ENCODE measurements around the gene IMPG1. TPM values are rescaled to one million over a fixed set of nuclear protein-coding genes. Genes with fewer than 3 reads are reported as not detected.
"Not testable (repeated sequence)": the region's sequence is repeated elsewhere in the genome, so short reads cannot be mapped to it uniquely, and the experiment has no call there.

IMPG1 gene
- total RNA-seq, 4 donors from 2014 or later: not detected

DNA sequence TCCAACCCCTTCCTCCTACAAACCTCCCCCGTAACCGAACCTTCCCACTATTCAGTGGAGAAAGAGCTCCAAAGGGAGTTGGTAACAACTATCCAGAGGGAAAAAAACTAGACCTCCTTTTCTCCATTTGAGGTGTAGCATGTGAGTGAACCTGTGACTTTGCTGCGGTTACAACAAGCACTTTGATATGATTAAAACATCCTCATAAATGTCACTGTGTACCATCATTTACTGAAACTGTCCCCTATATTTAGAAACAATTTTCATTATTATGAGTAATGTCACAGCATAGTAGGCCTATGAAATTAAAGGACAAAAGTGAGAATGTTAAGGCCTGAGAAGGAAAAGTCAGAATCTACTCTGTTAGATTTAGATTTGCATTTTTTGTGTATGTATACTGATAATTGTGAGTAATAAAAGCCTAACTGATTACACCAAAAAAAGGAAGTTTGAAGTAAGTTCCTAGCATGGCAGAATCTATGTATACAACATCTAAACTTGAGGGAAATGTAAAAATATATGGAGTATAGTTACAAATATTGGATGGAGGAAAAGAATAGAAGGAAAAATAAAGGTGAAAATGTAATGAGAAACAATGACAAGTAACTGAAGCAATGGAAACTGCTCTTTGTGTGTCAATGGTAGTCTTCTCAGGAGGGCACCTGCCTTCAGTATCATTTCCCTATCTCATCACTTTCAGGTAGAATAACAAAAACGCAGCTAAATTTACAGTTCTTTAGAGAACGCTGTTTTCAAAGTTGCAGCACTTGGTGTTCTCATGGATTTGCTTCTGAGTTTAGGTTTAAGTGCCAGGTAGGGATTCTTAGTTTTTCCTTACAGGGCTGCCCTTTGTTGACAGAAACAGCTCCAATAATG, 145.9 kb downstream of the IMPG1 start:
- no peaks in the 10 kb centered on the region for H3K36me3 ChIP-seq
- DNase-seq (ENCODE audit: low spot score in 2 of 2): no peak
- no peaks in the 10 kb centered on the region for H3K9me3 ChIP-seq
- H3K4me1 ChIP-seq: no peaks in the 10 kb centered on the region
- WGBS, 2 donors: 87 to 89% methylated on average over 5 of the region's 5 CpGs
- TF ChIP-seq, protein P1, sequence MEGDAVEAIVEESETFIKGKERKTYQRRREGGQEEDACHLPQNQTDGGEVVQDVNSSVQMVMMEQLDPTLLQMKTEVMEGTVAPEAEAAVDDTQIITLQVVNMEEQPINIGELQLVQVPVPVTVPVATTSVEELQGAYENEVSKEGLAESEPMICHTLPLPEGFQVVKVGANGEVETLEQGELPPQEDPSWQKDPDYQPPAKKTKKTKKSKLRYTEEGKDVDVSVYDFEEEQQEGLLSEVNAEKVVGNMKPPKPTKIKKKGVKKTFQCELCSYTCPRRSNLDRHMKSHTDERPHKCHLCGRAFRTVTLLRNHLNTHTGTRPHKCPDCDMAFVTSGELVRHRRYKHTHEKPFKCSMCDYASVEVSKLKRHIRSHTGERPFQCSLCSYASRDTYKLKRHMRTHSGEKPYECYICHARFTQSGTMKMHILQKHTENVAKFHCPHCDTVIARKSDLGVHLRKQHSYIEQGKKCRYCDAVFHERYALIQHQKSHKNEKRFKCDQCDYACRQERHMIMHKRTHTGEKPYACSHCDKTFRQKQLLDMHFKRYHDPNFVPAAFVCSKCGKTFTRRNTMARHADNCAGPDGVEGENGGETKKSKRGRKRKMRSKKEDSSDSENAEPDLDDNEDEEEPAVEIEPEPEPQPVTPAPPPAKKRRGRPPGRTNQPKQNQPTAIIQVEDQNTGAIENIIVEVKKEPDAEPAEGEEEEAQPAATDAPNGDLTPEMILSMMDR (IDR thresholded peaks at IDR 0.05): no peak
- no peak for TF ChIP-seq POLR2A (IDR thresholded peaks at IDR 0.05)
- no peak for TF ChIP-seq EP300 (IDR thresholded peaks at IDR 0.05)
- H3K27ac ChIP-seq: no peak overlapping the region
- H3K27me3 ChIP-seq: no peaks in the 10 kb centered on the region
- no peak overlapping the region for H3K4me3 ChIP-seq

DNA sequence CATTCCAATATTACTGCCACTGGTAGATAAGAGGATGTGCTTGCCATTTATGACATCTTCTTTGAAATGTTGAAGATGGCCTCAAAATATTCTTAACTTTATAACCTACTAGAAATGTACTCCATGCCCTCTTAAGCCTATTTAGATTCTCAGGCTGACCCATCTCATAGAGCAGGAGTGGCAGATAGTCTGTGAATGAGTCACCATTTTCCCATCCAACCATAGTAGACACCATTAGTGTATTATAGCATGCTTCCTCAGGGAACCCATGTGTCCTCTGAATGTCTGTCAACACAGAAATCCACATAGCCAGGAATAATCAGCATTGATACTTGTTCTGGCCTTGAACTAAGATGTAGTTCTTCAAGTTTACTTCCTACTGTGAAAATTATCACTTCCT, 150.2 kb downstream of the IMPG1 start:
- no peak overlapping the region for H3K27ac ChIP-seq

DNA sequence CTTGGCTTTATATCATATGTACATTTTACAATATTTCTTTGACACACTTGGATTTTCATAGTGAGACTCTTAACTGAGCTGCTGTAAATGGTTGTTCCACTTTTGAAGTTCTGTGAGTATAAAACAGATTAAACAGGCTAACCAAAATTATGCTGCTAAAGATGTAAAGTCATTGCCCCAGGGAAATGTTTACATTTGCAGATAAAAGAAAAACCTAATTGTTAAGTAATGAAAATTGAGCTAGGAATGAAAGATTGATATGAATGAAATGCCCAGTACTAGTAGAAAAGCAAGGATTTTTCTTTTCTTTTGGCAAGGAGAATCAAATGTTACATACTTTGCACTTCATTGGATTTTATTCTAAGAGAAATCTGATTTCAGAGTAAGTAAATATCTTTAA, 159.4 kb downstream of the IMPG1 start:
- no peak overlapping the region for H3K4me3 ChIP-seq
- TF ChIP-seq POLR2A (IDR thresholded peaks at IDR 0.05) (no peak), EP300 (IDR thresholded peaks at IDR 0.05) (no peak)
- TF ChIP-seq, protein P1 (IDR thresholded peaks at IDR 0.05): no peak
- H3K27me3 ChIP-seq: no peaks in the 10 kb centered on the region
- no peak overlapping the region for H3K27ac ChIP-seq
- H3K9me3 ChIP-seq: no peaks in the 10 kb centered on the region
- DNase-seq (ENCODE audit: low spot score in 2 of 2): no peak
- H3K36me3 ChIP-seq: peaks cover 0 to 7% (median 0%) of the 10 kb centered on the region in 3 donors
- H3K4me1 ChIP-seq: no peaks in the 10 kb centered on the region

More for the DNA sequence above, 150.2 kb downstream of the IMPG1 start:
- H3K9me3 ChIP-seq: no peaks in the 10 kb centered on the region
- peaks cover 0 to 14% (median 0%) of the 10 kb centered on the region in 3 donors for H3K36me3 ChIP-seq
- TF ChIP-seq POLR2A (IDR thresholded peaks at IDR 0.05): no peak
- TF ChIP-seq, protein P1 (IDR thresholded peaks at IDR 0.05): no peak
- no peak for TF ChIP-seq EP300 (IDR thresholded peaks at IDR 0.05)
- H3K4me1 ChIP-seq: no peaks in the 10 kb centered on the region
- H3K4me3 ChIP-seq: no peak overlapping the region
- H3K27me3 ChIP-seq: no peaks in the 10 kb centered on the region
- no peak for DNase-seq (ENCODE audit: low spot score in 2 of 2)

DNA sequence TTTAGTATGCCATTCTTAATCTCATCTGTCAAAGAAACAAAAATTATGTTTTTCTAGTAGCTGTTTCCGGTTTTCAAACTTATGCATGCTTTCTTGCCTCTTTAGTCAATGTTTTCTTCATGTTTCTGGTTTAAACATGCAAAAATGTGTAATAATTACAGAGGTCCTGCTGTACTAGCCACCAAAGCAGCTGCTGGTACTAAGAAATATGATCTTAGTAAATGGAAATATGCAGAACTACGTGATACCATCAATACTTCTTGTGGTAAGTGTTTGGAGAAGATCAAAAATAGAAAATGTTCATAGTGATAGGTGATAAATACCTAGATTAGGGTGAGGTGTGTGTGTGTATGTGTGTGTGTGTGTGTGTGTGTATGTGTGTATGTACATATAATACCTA, 165.0 kb downstream of the IMPG1 start:
- no peak overlapping the region for H3K27ac ChIP-seq
- TF ChIP-seq POLR2A (IDR thresholded peaks at IDR 0.05) (no peak), EP300 (IDR thresholded peaks at IDR 0.05) (no peak)
- TF ChIP-seq, protein P1 (IDR thresholded peaks at IDR 0.05): no peak
- no peak overlapping the region for H3K4me3 ChIP-seq
- peaks cover 0 to 9% (median 0%) of the 10 kb centered on the region in 3 donors for H3K36me3 ChIP-seq
- no peaks in the 10 kb centered on the region for H3K9me3 ChIP-seq
- DNase-seq (ENCODE audit: low spot score in 2 of 2): no peak
- H3K4me1 ChIP-seq: no peaks in the 10 kb centered on the region
- whole genome bisulfite sequencing, 2 donors: 89 to 90% methylated on average over 2 of the region's 2 CpGs
- H3K27me3 ChIP-seq: no peaks in the 10 kb centered on the region

DNA sequence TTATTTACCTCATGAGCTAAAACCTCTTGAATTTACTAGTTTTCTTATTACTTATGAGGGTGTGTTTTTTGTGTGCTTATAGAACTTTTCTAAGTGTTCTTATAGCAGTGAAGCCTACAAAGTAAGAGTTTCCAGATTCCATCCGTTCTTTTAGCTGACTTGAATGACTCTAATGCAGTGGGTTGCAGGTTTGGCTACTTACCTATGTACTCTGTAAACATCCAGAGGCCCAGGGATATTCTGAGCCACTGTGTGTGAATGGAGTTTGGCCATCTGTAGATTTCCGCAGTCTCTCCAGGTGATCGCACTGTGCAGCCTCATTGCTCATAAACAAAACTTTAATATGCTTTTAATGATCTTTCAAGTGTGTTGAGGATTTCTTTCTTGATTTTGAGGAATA, 165.6 kb downstream of the IMPG1 start:
- no peak for DNase-seq (ENCODE audit: low spot score in 2 of 2)
- TF ChIP-seq POLR2A (IDR thresholded peaks at IDR 0.05) (no peak), EP300 (IDR thresholded peaks at IDR 0.05) (no peak)
- TF ChIP-seq, protein P1 (IDR thresholded peaks at IDR 0.05): no peak
- Histone ChIP-seq H3K4me1 (no peaks in the 10 kb centered on the region), H3K27ac (no peak overlapping the region), H3K4me3 (no peak overlapping the region), H3K9me3 (no peaks in the 10 kb centered on the region), H3K36me3 (peaks cover 0 to 9% (median 0%) of the 10 kb centered on the region in 3 donors), H3K27me3 (no peaks in the 10 kb centered on the region)
- 90% methylated on average over 3 of the region's 3 CpGs for WGBS, 2 donors

DNA sequence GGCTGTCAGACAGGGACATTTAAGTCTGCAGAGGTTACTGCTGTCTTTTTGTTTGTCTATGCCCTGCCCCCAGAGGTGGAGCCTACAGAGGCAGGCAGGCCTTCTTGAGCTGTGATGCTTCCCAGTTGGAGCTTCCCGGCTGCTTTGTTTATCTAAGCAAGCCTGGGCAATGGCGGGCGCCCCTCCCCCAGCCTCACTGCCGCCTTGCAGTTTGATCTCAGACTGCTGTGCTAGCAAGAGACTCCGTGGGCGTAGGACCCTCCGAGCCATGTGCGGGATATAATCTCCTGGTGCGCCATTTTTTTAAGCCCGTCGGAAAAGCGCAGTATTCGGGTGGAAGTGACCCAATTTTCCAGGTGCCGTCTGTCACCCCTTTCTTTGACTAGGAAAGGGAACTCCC, 167.3 kb downstream of the IMPG1 start:
- H3K4me3 ChIP-seq; DNase-seq (ENCODE audit: low spot score in 2 of 2); H3K36me3 ChIP-seq; H3K4me1 ChIP-seq; H3K9me3 ChIP-seq; H3K27me3 ChIP-seq; H3K27ac ChIP-seq: not testable (repeated sequence)
- WGBS, 2 donors: 94 to 98% methylated on average over 14 of the region's 14 CpGs

DNA sequence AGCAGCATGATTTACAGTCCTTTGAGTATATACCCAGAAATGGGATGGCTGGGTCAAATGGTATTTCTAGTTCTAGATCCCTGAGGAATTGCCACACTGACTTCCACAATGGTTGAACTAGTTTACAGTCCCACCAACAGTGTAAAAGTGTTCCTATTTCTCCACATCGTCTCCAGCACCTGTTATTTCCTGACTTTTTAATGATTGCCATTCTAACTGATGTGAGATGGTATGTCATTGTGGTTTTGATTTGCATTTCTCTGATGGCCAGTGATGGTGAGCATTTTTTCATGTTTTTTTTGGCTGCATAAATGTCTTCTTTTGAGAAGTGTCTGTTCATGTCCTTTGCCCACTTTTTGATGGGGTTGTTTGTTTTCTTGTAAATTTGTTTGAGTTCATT, 172.2 kb downstream of the IMPG1 start:
- H3K9me3 ChIP-seq; DNase-seq (ENCODE audit: low spot score in 2 of 2); H3K4me3 ChIP-seq; H3K4me1 ChIP-seq; H3K27ac ChIP-seq; H3K27me3 ChIP-seq: not testable (repeated sequence)
- WGBS, 2 donors: 90 to 95% methylated on average over 1 of the region's 1 CpG
- H3K36me3 ChIP-seq: peaks cover 0 to 14% (median 0%) of the 10 kb centered on the region in 3 donors
